ENCODE data around the gene UPK1B. TPM values are rescaled to one million over a fixed set of nuclear protein-coding genes. Genes with fewer than 3 reads are reported as not detected.

The UPK1B gene
- total and polyA plus RNA-seq, 2 donors (not counting 3 experiments of a cell fraction or from before 2014, with no cell fraction given), result not detected

GRCh38 chr3:119205685-119206084, 32.3 kb downstream of the UPK1B start:
- no peak overlapping the region for H2AFZ ChIP-seq (ENCODE audit: low read depth, low read length)
- ChIA-PET CTCF (no interaction called here), POLR2A (no interaction called here)
- no peak overlapping the region for H3K4me2 ChIP-seq (ENCODE audit: insufficient read depth, low read length)
- H3K27ac ChIP-seq (ENCODE audit: insufficient read depth, low read depth, low read length), result no peak overlapping the region
- no peaks in the 10 kb centered on the region for H3K27me3 ChIP-seq (ENCODE audit: control insufficient read depth in 2 of 2, insufficient read depth in 2 of 2, low read length in 2 of 2)
- no peak for TF ChIP-seq EZH2 (IDR thresholded peaks at IDR 0.05; ENCODE audit: borderline replicate concordance, low read depth, low read length, severe bottlenecking)
- no peak for TF ChIP-seq POLR2AphosphoS5 (IDR thresholded peaks at IDR 0.05; ENCODE audit: insufficient read depth, low read depth, low read length)
- TF ChIP-seq GATA2 (IDR thresholded peaks at IDR 0.05; ENCODE audit: insufficient read depth, insufficient read length, low read depth, low read length), result no peak
- TF ChIP-seq POLR2A (IDR thresholded peaks at IDR 0.05; ENCODE audit: low read depth, low read length), result no peak
- TF ChIP-seq FOS (IDR thresholded peaks at IDR 0.05; ENCODE audit: borderline replicate concordance, insufficient read depth, low read length), result no peak
- TF ChIP-seq JUN (IDR thresholded peaks at IDR 0.05; ENCODE audit: borderline replicate concordance, insufficient read depth, insufficient read length, low read depth), result no peak
- TF ChIP-seq CTCF (IDR thresholded peaks at IDR 0.05; ENCODE audit: extremely low read depth in 1 of 2, insufficient read depth in 1 of 2, low read depth in 1 of 2, low read length in 2 of 2), result no peak
- no peak for TF ChIP-seq MYC (IDR thresholded peaks at IDR 0.05; ENCODE audit: low read depth, low read length)
- TF ChIP-seq MAX (IDR thresholded peaks at IDR 0.05; ENCODE audit: insufficient read depth, insufficient read length), result no peak
- BruUV-seq (replicated peaks), result no TSS peak
- no peaks in the 10 kb centered on the region for H3K9me3 ChIP-seq (replicated peaks; ENCODE audit: control insufficient read depth, insufficient read depth, low read length)
- peaks cover 0 to 3% of the 10 kb centered on the region in 2 experiments for H3K36me3 ChIP-seq (ENCODE audit: control insufficient read depth in 2 of 2, extremely low read depth in 1 of 2, insufficient read depth in 2 of 2, low read length in 2 of 2)
- dilution Hi-C loops (cut with MboI; ENCODE audit: extremely low pct_ligation_motif_present, low sequenced_read_pairs), result no loop called here
- FAIRE-seq (no peak), DNase-seq (ENCODE audit: low read depth, low spot score) (no peak)
- H3K4me1 ChIP-seq (ENCODE audit: control insufficient read depth, extremely low read depth, insufficient read depth, low read length), result no peaks in the 10 kb centered on the region
- H3K79me2 ChIP-seq (ENCODE audit: control insufficient read depth, insufficient read depth, low read length), result no peaks in the 10 kb centered on the region
- H3K4me3 ChIP-seq (replicated peaks in 1 of 3; ENCODE audit: insufficient read depth in 1 of 3, low read depth in 1 of 3, low read length in 3 of 3), result no peak overlapping the region
- intact Hi-C loops (cut with micrococcal nuclease), result no loop called here
- H3K9ac ChIP-seq (replicated peaks; ENCODE audit: extremely low read depth, insufficient read depth, low read length), result no peak overlapping the region
- no peaks in the 10 kb centered on the region for H3K9me1 ChIP-seq (replicated peaks; ENCODE audit: control insufficient read depth, extremely low read depth, insufficient read depth, low read length)
- no peaks in the 10 kb centered on the region for H4K20me1 ChIP-seq (replicated peaks; ENCODE audit: control insufficient read depth, extremely low read depth, insufficient read depth, low read length)
